RWPE2 (cell line): ENCODE results near the gene NPM1.
"Not testable (repeated sequence)": the region's sequence is repeated elsewhere in the genome, so short reads cannot be mapped to it uniquely, and the experiment has no call there.

Experiments
- ATAC-seq: fragments of 200-7000 bp; cut with Tn5 transposase; 3 replicates; pipeline ENCODE4 v1.9.1; 2021; ENCODE audit warnings: low read depth
- DNase-seq: peaks from one replicate; pipeline ENCODE4 v3.0.0-alpha.2; 2020; ENCODE audit warnings: low spot score
- H3K27ac ChIP-seq: fragments of 450-650 bp; 2 replicates; pipeline ENCODE4 v1.5.1; 2017; ENCODE audit warnings: mild to moderate bottlenecking; ENCODE audit not compliant: poor library complexity, severe bottlenecking
- H3K27me3 ChIP-seq: fragments of 250-450 bp; sonication (Bioruptor Pico); 2 replicates; pipeline ENCODE4 v1.5.1; 2021; ENCODE audit warnings: mild to moderate bottlenecking, moderate library complexity; ENCODE audit not compliant: insufficient read depth, poor library complexity, severe bottlenecking
- H3K36me3 ChIP-seq: fragments of 250-450 bp; sonication (Bioruptor Pico); 2 replicates; pipeline ENCODE4 v1.5.1; 2020; ENCODE audit warnings: low read depth, mild to moderate bottlenecking, moderate library complexity
- H3K4me1 ChIP-seq: fragments of 250-450 bp; sonication (Bioruptor Pico); 2 replicates; pipeline ENCODE4 v1.5.1; 2021; ENCODE audit warnings: mild to moderate bottlenecking, moderate library complexity; ENCODE audit not compliant: insufficient read depth, poor library complexity, severe bottlenecking
- H3K4me3 ChIP-seq: fragments of 250-450 bp; sonication (Bioruptor Pico); 2 replicates; pipeline ENCODE4 v1.5.1; 2021; ENCODE audit warnings: mild to moderate bottlenecking, moderate library complexity; ENCODE audit not compliant: severe bottlenecking
- H3K9me3 ChIP-seq: fragments of 250-450 bp; sonication (Bioruptor Pico); 2 replicates; pipeline ENCODE4 v1.5.1; 2021; ENCODE audit warnings: mild to moderate bottlenecking, moderate library complexity; ENCODE audit not compliant: severe bottlenecking
- TF ChIP-seq, protein P1 (sequence below): fragments of 450-650 bp; IDR thresholded peaks from one replicate; pipeline ENCODE4 v1.5.1; 2017; ENCODE audit warnings: mild to moderate bottlenecking, moderate library complexity; ENCODE audit not compliant: poor library complexity, severe bottlenecking

NPM1 gene

DNA sequence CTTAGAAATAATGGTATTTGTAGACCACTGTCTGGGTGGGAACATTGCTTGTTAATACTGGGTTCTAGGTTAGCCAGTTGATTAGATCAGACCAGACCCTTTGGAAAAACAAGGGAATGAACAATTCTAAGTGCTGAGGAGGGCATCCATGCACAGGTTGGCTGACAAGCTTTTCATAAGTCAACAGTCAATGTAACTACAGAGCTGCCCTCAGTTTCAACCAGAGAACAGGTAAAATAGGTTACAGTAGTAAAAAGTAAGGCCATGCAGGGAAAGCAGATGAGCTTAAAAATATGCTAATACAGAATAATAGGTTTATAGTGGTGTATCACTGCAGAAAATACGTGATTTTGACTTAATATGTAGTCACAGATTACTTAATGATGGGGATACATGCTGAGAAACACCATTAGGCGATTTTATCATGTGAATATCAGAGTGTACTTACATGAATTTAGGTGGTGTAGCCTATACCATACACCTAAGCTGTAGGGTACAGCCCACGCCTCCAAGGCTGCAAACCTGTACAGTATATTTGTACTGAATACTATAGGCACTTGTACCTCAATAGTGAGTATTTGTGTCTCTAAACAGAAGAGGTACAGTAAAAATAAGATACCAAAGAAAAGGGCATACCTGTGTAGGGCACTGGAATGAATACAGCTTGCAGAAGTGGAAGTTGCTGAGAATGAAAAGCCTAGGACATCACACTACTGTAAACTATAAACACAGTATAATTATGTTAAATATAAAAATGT is 25.7 kb downstream of the NPM1 start:
- Histone ChIP-seq H3K36me3 (peaks cover 59% of the 10 kb centered on the region), H3K4me3 (no peak overlapping the region), H3K9me3 (no peaks in the 10 kb centered on the region), H3K27me3 (no peaks in the 10 kb centered on the region), H3K4me1 (no peaks in the 10 kb centered on the region), H3K27ac (no peak overlapping the region)
- no peak for DNase-seq
- TF ChIP-seq, protein P1, sequence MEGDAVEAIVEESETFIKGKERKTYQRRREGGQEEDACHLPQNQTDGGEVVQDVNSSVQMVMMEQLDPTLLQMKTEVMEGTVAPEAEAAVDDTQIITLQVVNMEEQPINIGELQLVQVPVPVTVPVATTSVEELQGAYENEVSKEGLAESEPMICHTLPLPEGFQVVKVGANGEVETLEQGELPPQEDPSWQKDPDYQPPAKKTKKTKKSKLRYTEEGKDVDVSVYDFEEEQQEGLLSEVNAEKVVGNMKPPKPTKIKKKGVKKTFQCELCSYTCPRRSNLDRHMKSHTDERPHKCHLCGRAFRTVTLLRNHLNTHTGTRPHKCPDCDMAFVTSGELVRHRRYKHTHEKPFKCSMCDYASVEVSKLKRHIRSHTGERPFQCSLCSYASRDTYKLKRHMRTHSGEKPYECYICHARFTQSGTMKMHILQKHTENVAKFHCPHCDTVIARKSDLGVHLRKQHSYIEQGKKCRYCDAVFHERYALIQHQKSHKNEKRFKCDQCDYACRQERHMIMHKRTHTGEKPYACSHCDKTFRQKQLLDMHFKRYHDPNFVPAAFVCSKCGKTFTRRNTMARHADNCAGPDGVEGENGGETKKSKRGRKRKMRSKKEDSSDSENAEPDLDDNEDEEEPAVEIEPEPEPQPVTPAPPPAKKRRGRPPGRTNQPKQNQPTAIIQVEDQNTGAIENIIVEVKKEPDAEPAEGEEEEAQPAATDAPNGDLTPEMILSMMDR: no peak
- ATAC-seq: peak; percentile 9; the same call in 1 of the 3 replicates

DNA sequence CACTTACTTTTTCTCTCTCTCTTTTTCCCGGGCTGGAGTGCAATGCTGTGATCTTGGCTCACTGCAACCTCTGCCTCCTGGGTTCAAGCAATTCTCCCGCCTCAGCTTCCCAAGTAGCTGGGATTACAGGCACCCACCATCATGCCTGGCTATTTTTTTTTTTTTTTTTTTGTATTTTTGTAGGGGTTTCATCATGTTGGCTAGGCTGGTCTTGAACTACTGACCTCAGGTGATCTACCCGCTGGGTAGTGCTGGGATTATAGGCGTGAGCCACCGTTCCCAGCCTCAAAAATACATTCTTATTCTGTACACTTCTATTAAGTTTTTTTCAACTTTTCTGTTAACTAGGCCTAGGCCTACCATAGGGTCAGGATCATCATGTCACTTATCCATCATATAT is 26.3 kb downstream of the NPM1 start:
- H3K27ac ChIP-seq, H3K4me3 ChIP-seq, DNase-seq, H3K27me3 ChIP-seq, H3K4me1 ChIP-seq, ATAC-seq, H3K9me3 ChIP-seq: not testable (repeated sequence)
- peaks cover 53% of the 10 kb centered on the region for H3K36me3 ChIP-seq

DNA sequence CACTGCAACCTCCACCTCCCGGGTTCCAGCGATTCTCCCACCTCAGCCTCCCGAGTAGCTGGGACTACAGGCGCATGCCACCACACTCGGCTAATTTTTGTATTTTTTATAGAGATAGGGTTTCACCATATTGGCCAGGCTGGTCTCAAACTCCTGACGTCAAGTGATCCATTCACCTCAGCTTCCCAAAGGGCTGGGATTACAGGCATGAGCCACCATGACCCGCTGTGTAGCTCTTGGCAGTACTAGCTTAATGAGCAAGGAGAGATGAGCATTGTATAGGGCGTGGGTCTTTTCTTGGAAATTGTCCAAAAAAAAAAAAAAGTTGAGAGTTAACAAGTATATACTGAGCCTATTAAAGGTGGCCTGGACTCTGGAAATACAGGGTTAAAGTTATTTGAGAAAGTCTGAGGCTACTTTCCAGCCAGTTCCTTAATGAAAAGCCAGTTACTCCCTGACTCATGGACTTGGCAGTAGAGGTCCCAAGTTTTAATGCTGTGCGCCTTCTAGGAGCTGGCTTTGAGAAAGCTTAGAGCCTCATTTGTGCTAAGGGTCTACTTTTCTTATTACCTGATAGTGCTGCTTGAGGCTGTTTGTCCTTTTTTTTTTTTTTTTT is 27.6 kb downstream of the NPM1 start:
- peak; percentile 2 for ATAC-seq
- DNase-seq: no peak
- Histone ChIP-seq H3K36me3 (peaks cover 40% of the 10 kb centered on the region), H3K4me3 (no peak overlapping the region), H3K27me3 (peaks cover 8% of the 10 kb centered on the region), H3K27ac (no peak overlapping the region), H3K9me3 (no peaks in the 10 kb centered on the region), H3K4me1 (no peaks in the 10 kb centered on the region)
- TF ChIP-seq, protein P1: no peak

DNA sequence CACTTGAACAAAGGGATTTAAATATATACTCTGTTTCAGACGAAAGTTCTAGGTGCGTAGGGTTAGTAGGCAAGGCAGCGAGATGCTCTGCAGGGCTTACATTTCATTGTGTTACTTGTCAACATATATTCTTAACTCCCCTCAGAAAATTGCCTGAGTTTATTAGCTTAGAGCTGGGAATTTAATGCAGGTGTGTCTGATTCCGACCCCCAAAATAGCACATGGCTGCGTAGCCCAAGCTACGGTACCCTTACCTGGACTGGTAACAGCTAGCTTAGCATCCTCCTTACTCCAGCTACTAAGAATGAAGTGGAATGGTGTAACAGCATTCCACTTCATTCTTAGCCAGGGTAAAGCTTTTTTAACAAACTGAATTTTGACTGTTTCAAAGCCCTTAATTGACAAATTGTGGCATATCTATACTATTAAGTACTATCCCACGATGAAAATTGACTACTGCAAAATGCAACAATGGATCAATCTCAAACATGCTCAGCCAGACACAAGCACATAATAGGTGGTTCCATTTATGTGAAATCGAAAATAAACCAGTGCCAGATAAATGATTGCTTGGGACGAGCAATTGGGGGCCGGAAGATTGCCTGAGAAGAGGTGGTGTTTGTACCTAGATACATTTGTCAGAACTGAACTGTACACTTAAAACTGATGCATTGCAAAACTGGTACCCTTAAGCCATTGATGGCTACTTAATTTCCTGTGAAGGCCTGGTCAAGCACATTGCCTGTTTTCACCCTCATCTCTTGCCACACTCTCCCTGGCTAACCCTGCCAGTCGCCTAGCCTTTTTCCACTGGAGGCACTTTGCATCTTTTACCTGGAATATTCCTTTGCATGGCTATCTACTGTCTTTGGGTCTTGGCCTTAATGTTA is 28.8 kb downstream of the NPM1 start:
- Histone ChIP-seq H3K27me3 (peaks cover 18% of the 10 kb centered on the region), H3K4me3 (no peak overlapping the region), H3K4me1 (no peaks in the 10 kb centered on the region)

More for the DNA sequence above, 28.8 kb downstream of the NPM1 start:
- Histone ChIP-seq H3K36me3 (peaks cover 29% of the 10 kb centered on the region), H3K9me3 (no peaks in the 10 kb centered on the region), H3K27ac (no peak overlapping the region)
- ATAC-seq: no peak
- TF ChIP-seq, protein P1: no peak
- no peak for DNase-seq
